ENCODE measurements around the gene CHMP3. TPM values are rescaled to one million over a fixed set of nuclear protein-coding genes. Genes with fewer than 3 reads are reported as not detected.

Gene CHMP3
- total and polyA plus RNA-seq, 4 donors: 49.4 to 127 (median 99.5) TPM

DNA sequence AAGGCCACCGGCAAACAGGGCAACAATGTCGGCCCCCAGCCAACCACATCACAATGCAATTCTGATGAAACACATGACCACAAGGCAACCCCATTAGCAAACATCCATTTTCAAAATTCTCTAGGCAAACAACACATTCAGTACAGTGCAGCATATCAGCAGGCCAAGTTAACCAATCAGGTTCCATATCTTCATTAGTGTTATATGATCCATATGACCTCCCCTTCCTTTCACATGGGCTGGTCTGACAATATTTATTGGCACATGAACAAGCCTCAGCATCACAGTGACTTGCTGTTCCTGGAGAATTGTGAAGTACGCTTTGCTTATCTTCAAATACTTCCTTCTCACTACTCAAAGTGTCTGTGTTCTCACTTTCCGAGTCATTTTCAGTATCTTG is 40.7 kb upstream of the CHMP3 start:
- Histone ChIP-seq H3K4me1 (ENCODE audit: control insufficient read depth in 5 of 5, insufficient read depth in 5 of 5, low read length in 5 of 5) (peaks cover 0 to 9% (median 2%) of the 10 kb centered on the region in 5 donors), H3K9me3 (ENCODE audit: control insufficient read depth in 4 of 4, insufficient read depth in 3 of 4, low read length in 3 of 4) (no peaks in the 10 kb centered on the region), H3K36me3 (ENCODE audit: control insufficient read depth in 4 of 4, insufficient read depth in 4 of 4, low read length in 4 of 4) (peaks cover 8 to 21% (median 14%) of the 10 kb centered on the region in 4 donors), H3K9ac (ENCODE audit: insufficient read depth in 1 of 2, low read length in 2 of 2) (no peak overlapping the region), H3K4me3 (no peak overlapping the region), H3K27ac (ENCODE audit: low read depth in 1 of 2, low read length in 1 of 2) (no peak overlapping the region), H3K27me3 (ENCODE audit: control insufficient read depth in 3 of 3, insufficient read depth in 3 of 3, low read length in 2 of 3) (no peaks in the 10 kb centered on the region)
- WGBS, 2 donors: 62 to 84% methylated on average over 4 of the region's 4 CpGs
- no peak for ATAC-seq (ENCODE audit: insufficient read depth, low FRiP score)
- TF ChIP-seq, protein P1, sequence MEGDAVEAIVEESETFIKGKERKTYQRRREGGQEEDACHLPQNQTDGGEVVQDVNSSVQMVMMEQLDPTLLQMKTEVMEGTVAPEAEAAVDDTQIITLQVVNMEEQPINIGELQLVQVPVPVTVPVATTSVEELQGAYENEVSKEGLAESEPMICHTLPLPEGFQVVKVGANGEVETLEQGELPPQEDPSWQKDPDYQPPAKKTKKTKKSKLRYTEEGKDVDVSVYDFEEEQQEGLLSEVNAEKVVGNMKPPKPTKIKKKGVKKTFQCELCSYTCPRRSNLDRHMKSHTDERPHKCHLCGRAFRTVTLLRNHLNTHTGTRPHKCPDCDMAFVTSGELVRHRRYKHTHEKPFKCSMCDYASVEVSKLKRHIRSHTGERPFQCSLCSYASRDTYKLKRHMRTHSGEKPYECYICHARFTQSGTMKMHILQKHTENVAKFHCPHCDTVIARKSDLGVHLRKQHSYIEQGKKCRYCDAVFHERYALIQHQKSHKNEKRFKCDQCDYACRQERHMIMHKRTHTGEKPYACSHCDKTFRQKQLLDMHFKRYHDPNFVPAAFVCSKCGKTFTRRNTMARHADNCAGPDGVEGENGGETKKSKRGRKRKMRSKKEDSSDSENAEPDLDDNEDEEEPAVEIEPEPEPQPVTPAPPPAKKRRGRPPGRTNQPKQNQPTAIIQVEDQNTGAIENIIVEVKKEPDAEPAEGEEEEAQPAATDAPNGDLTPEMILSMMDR (IDR thresholded peaks at IDR 0.05; ENCODE audit: control extremely low read depth, extremely low read depth): no peak
- DNase-seq: no peak

DNA sequence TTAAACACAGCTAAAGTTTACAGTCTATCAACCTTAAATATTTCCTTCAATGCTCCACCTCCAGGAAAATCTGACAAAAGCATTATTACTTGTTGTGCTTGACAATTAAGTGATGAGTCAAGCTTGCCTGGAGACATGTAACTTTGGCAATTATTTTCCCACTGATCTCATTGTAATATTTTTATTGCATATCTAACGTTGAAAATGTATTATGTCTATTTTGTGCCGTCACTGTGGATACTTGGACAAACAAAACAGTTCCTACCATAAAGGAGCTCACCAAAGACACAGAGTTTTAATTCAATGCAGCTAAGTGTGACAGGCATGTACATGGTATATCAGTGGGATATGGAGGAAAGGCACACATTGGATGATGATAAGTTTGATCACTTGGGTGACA is 35.7 kb upstream of the CHMP3 start:
- TF ChIP-seq, protein P1 (IDR thresholded peaks at IDR 0.05; ENCODE audit: control extremely low read depth, extremely low read depth): no peak
- Histone ChIP-seq H3K36me3 (ENCODE audit: control insufficient read depth in 4 of 4, insufficient read depth in 4 of 4, low read length in 4 of 4) (peaks cover 0 to 4% (median 3%) of the 10 kb centered on the region in 4 donors), H3K4me3 (no peak overlapping the region), H3K27ac (ENCODE audit: low read depth in 1 of 2, low read length in 1 of 2) (no peak overlapping the region), H3K27me3 (ENCODE audit: control insufficient read depth in 3 of 3, insufficient read depth in 3 of 3, low read length in 2 of 3) (no peaks in the 10 kb centered on the region), H3K4me1 (ENCODE audit: control insufficient read depth in 5 of 5, insufficient read depth in 5 of 5, low read length in 5 of 5) (peaks cover 0 to 14% (median 0%) of the 10 kb centered on the region in 5 donors), H3K9ac (ENCODE audit: insufficient read depth in 1 of 2, low read length in 2 of 2) (no peak overlapping the region), H3K9me3 (ENCODE audit: control insufficient read depth in 4 of 4, insufficient read depth in 3 of 4, low read length in 3 of 4) (no peaks in the 10 kb centered on the region)
- 77 to 79% methylated on average over 2 of the region's 2 CpGs for WGBS, 2 donors
- no peak for DNase-seq
- no peak for ATAC-seq (ENCODE audit: insufficient read depth, low FRiP score)

DNA sequence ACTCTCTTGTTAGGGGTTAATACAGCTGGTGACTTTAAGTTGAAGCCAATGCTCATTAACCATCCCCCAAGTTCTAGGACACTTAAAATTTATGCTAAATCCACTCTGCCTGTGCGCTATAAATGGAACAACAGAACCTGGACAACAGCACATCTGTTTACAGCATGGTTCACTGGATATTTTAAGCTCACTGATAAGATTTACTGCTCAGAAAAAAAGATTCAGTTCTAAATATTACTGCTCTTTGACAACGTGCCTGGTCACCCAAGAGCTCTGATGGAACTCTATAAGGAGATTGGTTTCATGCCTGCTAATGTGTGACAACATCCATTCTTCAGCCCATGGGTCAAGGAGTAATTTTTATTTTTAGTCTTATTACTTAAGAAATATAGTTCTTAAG is 32.9 kb upstream of the CHMP3 start:
- ATAC-seq (ENCODE audit: insufficient read depth, low FRiP score) (no peak), DNase-seq (no peak)
- Histone ChIP-seq H3K4me1 (ENCODE audit: control insufficient read depth in 5 of 5, insufficient read depth in 5 of 5, low read length in 5 of 5) (peaks cover 0 to 16% (median 0%) of the 10 kb centered on the region in 5 donors), H3K36me3 (ENCODE audit: control insufficient read depth in 4 of 4, insufficient read depth in 4 of 4, low read length in 4 of 4) (no peaks in the 10 kb centered on the region), H3K27me3 (ENCODE audit: control insufficient read depth in 3 of 3, insufficient read depth in 3 of 3, low read length in 2 of 3) (no peaks in the 10 kb centered on the region), H3K27ac (ENCODE audit: low read depth in 1 of 2, low read length in 1 of 2) (peak overlapping the region in 1 of 2 donors; percentile 58), H3K4me3 (no peak overlapping the region), H3K9ac (ENCODE audit: insufficient read depth in 1 of 2, low read length in 2 of 2) (no peak overlapping the region), H3K9me3 (ENCODE audit: control insufficient read depth in 4 of 4, insufficient read depth in 3 of 4, low read length in 3 of 4) (no peaks in the 10 kb centered on the region)
- TF ChIP-seq, protein P1 (IDR thresholded peaks at IDR 0.05; ENCODE audit: control extremely low read depth, extremely low read depth): no peak
- WGBS, 2 donors: 50 to 64% methylated on average over 2 of the region's 2 CpGs

DNA sequence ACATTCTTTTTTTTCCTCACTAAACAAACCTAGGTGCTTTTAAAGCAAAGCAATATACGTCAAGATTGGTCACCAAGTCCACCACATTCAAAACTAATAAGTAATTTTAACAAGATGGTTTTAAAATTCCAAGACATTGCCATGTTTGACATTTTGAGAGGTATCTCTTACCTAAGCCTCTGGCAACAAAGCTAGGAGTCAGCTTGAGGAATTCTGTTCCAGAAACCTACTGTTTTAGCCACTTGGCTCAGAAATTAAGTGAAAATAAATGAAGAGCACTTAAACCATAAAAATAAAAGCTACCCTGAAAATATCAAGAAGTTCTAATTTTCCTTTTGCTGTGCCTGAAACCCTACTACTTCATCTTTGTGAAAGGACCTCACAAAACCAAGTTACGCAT is 30.0 kb upstream of the CHMP3 start:
- no peaks in the 10 kb centered on the region for H3K27me3 ChIP-seq (ENCODE audit: control insufficient read depth in 3 of 3, insufficient read depth in 3 of 3, low read length in 2 of 3)
- no peaks in the 10 kb centered on the region for H3K36me3 ChIP-seq (ENCODE audit: control insufficient read depth in 4 of 4, insufficient read depth in 4 of 4, low read length in 4 of 4)
- 90 to 98% methylated on average over 2 of the region's 2 CpGs for WGBS, 2 donors
- no peak overlapping the region for H3K4me3 ChIP-seq
- no peak overlapping the region for H3K27ac ChIP-seq (ENCODE audit: low read depth in 1 of 2, low read length in 1 of 2)
- no peak overlapping the region for H3K9ac ChIP-seq (ENCODE audit: insufficient read depth in 1 of 2, low read length in 2 of 2)
- TF ChIP-seq, protein P1 (IDR thresholded peaks at IDR 0.05; ENCODE audit: control extremely low read depth, extremely low read depth): no peak
- H3K4me1 ChIP-seq (ENCODE audit: control insufficient read depth in 5 of 5, insufficient read depth in 5 of 5, low read length in 5 of 5): peaks cover 0 to 8% (median 0%) of the 10 kb centered on the region in 5 donors
- DNase-seq (no peak), ATAC-seq (ENCODE audit: insufficient read depth, low FRiP score) (no peak)
- H3K9me3 ChIP-seq (ENCODE audit: control insufficient read depth in 4 of 4, insufficient read depth in 3 of 4, low read length in 3 of 4): peaks cover 0 to 3% (median 0%) of the 10 kb centered on the region in 4 donors
